IPS-NIHi7 (cell line): ENCODE results near the gene SPON2.

ENCODE experiments used
- DNase-seq: peaks from one replicate; pipeline ENCODE4 v3.0.0; 2012; ENCODE audit warnings: mixed read lengths; ENCODE audit errors: extremely low spot score

Gene SPON2

DNA sequence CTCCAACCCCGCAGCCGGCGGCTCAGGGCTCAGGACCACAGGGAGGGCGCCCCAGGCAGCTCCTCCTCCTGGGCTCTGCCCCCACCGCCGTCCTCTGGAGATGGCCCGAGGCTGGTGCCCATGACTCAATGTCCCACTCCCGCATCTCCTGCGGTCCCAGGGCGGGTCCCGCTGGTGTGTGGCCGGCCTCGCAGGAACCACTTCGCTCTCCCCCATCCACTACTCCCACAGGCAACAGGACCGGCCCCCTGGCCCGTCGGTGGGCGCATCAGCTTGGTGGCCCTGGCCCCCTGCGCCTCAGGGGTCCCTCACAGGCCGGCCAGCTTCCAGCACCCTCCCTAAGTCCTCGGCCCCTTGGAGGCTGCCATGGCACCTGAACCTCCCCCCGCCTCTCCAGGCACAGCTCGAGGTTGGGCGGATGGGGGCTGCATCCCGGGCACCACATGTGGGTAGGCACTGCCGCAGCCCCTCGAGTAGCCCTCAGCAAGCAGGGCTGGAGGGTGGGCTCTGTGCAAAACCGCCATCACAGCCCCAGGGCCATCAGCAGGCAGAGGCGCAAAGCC lies 22.8 kb upstream of the SPON2 start:
- DNase-seq, result no peak

GRCh38 chr4:1194010-1194900 lies 21.9 kb upstream of the SPON2 start:
- DNase-seq, result no peak

DNA sequence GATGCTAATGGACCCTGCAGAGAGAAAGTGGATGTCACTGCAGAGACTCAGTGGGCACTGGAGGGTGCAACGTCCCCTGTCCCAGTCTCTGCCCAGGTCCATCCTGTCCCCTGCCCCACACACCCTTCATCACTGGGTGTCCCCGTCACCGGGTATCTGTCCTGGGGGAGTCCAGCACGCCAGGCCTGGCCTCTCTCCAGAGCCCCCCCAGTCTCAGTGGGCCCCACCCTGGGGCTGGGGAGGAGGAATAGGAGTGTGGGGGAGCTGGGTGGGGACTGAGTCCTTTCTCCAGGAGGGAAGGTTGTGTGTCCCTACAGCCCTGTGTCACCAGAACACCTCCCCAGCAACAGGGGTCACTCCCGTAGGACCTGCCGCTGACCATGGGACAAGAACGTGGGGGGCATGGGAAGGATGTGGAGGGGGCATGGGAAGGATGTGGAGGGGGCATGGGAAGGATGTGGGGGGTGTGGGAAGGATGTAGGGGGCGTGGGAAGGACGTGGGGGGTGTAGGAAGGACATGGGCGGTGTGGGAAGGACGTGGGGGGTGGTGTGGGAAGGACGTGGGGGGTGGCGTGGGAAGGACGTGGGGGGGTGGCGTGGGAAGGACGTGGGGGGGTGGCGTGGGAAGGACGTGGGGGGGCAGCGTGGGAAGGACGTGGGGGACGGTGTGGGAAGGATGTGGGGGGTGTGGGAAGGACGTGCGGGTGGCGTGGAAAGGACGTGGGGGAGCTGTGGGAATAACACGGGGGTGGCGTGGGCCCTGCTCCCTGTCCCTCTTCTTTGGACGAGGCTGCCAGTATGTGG lies 21.0 kb upstream of the SPON2 start:
- no peak for DNase-seq

GRCh38 chr4:1192493-1193205 lies 20.3 kb upstream of the SPON2 start:
- no peak for DNase-seq

- DNase-seq, result no peak
Measured at GRCh38 chr4:1192091-1192492, 19.7 kb upstream of the SPON2 start.

- no peak for DNase-seq
Measured at GRCh38 chr4:1191621-1192020, 19.2 kb upstream of the SPON2 start.

- no peak for DNase-seq
Measured at GRCh38 chr4:1187182-1187581, 14.8 kb upstream of the SPON2 start.

GRCh38 chr4:1183985-1184773 lies 11.8 kb upstream of the SPON2 start:
- DNase-seq, result no peak

GRCh38 chr4:1182313-1182712 lies 9.9 kb upstream of the SPON2 start:
- DNase-seq, result no peak

GRCh38 chr4:1180663-1181062 lies 8.3 kb upstream of the SPON2 start:
- DNase-seq, result no peak

DNA sequence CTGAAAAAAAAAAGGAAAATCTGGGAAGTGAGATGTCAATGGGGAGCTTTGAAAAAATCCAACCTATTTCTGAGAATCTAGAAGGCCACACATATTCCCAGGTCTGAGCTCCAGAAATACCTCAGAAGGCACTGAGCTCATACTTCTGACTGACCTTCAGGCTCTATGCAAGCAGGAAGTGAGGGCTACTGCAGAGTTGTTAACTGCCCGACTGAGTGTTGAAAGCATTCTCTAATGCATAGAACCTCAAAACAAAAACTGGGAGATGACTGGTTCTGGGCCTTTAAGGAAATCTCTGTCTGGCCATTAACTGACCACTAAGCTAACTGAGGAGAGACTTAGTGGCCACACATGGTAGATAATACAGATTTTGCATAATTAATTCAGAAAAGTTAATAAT lies 7.6 kb upstream of the SPON2 start:
- no peak for DNase-seq

DNA sequence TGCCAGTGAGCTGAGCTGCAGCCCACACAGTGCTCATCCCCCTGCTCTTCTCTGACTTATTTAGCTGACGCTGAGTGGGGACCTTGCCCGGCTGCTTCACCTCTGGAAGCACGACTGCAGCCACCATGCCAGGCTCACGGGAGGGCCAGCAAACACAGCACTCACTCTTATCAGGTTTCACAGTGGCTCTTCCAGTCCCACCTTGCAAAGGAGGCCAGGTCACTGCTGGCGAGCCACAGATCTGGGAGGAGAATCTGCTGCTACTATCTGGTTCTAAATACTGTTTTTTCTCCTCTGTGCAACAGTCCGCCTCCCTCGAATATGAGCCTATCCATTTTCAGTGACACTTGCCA lies 6.7 kb upstream of the SPON2 start:
- peak; percentile 10 for DNase-seq

GRCh38 chr4:1178300-1179088 lies 6.1 kb upstream of the SPON2 start:
- no peak for DNase-seq

GRCh38 chr4:1177274-1178141 lies 5.1 kb upstream of the SPON2 start:
- DNase-seq, result no peak

DNA sequence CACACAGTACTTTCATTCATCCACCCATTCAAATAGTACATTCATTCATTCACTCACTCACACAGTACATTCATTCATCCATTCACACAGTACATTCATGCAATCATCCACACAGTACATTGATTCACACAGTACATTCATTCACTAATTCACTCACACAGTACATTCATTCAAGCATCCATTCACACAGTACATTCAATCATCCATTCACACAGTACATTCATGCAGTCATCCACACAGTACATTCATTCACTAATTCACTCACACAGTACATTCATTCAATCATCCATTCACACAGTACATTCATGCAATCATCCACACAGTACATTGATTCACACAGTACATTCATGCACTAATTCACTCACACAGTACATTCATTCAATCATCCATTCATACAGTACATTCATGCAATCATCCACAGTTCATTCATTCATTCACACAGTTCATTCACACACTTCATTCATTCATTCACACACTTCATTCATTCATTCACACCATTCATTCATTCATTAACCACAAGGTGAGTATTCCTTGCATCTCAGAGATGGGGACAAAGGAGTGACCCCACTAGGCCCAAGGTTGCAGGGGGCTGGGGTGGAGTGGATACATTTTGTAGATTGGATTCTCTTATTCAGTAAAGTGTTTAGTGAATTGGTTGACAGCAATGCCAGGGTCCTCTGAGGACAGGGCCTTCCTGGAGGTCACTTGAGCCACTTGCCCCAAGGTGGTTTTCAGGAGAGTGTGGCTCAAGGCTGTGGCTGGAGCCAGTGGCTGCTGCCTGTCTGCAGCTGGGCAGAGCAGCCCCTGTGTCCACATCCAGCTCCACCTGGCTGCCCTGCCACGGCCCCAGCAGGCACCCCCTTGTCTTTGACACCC lies 4.3 kb upstream of the SPON2 start:
- no peak for DNase-seq

DNA sequence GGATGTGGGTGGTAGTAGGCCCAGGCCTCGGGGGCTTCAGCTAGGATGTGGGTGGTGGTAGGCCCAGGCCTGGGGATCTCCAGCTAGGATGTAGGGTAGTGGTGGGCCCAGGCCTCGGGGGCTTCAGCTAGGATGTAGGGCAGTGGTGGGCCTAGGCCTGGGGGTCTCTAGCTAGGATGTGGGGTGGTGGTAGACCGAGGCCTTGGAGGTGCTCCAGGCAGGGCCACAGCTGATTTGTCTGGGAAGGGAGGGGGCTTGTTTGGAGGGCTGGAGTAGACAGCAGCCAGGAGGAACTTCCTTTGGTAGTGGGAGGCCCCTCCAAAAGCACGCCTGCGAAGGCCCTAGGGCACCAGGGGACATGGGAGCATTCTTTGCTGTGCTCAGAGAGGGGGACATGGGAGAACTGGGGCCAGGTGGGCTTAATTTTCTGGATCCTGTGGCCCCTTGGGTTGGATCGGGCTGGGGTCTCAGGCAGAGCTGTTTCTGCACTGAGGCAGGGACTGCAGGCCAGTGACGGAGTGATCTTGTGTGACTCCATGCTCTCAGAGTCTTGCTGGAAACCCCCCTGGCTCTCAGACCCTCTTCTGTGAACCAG lies 3.3 kb upstream of the SPON2 start:
- DNase-seq, result no peak

DNA sequence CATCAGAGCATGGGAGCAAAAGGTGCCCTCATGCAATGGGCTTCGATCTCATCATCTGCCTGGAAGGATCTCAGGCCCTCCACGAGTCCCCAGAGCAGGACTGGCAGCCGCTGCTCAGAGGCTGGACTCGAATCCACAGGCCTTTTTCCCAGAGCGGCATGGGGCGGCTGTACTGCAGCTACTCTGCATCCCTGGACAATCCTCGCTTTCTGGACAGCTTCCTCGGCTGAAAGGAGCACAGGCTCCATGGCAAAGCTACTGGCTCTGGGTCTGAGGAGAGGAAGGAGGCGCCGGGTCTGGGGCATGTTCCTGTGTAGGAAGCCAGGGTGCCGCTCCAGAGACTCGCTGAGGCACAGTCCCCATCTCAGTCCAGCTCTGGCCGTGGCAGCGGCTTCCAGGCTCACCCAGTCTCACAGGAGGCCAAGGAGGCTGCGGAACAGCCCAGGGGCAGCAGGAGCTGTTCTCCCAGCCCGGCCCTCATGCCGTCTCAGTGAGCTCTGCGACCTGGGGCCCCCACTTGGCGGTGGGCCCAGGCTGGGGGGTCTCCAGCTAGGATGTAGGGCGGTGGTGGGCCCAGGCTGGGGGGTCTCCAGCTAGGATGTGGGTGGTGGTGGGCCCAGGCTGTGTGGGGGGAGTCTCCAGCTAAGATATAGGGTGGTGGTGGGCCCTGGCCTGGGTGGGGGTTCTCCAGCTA lies 2.7 kb upstream of the SPON2 start:
- DNase-seq, result no peak
